Measurements from ENCODE around the gene RING1. TPM values are rescaled to one million over a fixed set of nuclear protein-coding genes. Genes with fewer than 3 reads are reported as not detected.

RING1 gene
- polyA plus RNA-seq (ENCODE audit: insufficient read length in 4 of 4): 10 to 100 TPM; 52.8 to 70.6 (median 56.2) TPM

DNA sequence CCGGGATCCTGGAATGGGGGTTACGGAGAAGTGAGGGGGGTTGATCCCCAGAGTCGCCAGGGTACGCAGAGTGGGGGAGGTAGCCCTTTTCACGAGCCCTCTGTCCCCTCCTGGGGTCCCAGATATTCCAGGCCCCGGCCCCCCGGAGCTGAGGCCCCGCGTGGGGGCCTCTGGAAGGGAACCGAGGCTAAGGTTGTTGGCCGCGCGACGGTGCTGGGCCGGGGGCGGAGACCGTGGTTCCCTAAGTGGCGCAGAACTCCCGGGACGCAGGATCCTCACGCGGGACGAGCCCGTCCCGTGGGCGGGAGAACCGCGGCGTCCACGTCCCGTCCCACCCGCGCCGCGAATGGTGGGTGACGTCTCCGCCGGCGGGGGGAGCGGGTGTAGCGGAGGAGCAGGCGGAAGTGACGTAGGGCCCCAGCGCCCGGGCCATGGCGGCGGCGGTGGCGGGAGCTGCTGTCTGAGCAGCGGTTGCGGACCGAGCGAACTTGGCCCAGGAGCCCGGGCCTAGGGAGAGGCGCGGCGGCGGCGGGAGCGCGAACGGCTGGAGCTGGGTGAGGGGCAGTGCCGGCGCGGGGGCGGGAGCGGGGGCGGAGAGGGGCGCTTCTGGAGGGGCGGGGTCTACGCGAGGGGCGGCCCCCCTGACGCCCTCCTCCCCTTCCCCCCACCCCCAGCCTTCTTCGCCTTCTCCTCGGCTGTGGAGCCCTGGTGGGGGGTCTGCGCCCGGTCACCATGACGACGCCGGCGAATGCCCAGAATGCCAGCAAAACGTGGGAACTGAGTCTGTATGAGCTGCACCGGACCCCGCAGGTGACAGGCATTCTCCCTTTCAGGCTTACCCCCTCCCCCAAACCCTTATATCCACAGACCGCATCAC, at the start of gene RING1:
TSS of gene RING1 (plus strand) at position 410 of the 877 bp plus-strand sequence. CDS start at position 733, 323 bp downstream.
- peak in 2 of 4 donors; percentile 61 to 75 for DNase-seq (ENCODE audit: low read depth in 4 of 4, low spot score in 3 of 4)

DNA sequence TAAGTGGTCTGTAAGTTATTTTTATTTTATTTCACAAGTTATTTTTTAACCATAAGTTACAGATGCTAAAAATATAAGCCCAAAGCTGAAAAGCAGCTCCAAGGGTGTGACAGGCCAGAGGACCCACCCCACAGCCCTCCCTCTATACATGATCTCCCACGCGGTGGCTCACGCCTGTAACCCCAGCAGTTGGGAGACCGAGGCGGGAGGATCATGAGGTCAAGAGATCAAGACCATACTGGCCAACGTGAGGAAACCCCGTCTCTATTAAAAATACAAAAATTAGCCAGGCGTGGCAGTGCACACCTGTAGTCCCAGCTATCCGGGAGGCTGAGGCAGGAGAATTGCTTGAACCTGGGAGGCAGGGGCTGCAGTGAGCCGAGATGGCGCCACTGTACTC, 48.2 kb upstream of the RING1 start:
- DNase-seq (ENCODE audit: low read depth in 4 of 4, low spot score in 3 of 4): no peak

DNA sequence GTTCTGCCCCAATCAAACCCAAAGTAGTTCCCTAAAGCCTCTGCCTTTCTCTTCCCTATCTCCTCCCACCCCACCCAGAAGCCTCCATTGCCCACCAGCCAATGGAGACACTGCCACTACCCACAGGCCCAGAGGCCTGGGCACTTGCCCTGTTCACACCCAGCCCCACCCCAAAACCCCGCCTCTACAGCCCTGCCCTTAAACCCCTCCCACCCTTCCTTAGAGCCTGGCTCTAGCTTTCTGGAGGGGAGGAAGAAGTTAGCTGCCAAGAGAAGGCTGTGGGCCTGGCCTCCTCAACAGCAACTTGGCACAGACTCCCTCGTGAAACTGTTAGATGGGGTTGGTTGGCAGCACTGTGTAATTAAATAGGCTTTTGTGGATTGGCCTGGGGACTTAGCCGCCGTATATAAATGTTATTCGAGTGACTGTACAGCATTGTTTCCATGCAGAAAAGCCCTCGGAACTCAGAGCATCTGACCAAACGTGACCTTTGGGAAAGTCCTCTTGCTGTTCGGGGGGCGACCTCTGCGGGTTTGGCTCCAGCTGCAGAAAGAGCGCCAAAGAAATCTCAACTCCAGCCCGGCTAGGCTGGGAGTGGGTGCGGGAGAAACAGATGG, 47.5 kb upstream of the RING1 start:
- no peak for DNase-seq (ENCODE audit: low read depth in 4 of 4, low spot score in 3 of 4)

DNA sequence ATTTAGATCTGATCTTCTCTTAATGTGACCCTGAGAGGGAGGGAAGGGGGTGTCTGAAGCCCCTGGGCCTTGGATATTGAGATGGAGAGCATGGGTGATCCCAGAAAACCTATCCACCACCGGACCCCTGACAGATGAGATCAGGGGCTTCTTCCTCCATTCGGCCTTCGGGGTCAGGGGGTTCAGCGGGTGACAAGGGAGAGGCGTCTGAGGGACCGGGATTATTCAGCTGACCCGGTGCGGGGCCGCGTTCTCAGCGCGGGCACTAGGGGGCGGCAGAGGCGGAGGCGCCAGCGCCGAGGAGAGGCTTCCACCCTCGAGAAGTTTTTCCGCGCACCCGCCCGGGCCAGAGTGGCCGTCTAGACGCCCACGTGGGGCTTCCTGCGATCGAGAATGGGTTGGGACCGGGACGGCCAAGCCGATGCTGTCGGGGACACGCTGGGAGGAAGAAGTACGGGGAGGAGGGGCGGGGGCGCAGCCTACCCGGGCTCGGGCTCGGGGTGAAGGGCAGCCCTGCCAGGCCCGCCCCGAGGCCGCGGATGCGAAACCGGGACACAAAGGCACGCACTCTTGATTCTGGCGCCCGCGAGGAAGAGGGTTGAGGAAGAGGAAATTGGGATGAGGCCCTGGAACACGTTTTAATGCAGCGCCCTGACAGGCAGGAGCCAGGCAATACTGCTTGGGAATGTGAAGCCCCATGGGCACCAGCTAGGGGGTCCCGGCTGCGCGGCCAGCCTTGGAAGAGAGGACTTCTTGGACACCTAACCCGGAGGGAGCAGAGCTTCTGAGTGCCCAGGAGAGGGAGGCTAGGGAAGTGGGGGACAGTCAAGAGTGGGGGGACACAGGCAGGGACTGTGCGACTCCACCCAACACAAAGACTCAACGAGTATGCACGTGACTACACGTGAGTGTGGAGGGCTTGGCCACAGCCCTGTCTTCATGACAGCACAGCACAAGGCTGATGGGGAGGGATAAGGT, 46.7 kb upstream of the RING1 start:
- DNase-seq (ENCODE audit: low read depth in 4 of 4, low spot score in 3 of 4): peak in 2 of 4 donors; percentile 16 to 44

DNA sequence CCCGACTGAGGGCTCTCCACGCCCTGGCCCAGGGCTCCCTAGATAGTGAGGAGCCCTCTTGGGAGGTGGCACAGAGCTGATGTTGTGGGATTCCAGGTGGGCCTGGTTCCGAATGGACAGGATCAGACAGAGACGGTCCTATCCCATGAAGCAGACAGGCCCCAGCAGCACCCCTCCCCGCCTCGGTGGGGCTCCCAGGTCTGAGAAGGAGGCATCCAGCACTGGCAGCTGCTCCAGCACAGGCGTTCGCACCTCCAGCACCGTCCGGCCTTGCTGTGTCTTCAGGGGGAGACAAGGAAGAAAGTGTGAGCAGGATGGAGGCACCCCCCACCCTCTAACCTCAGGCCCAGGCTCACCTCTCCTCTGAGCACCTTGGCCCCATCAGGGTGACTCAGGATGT, 44.8 kb upstream of the RING1 start:
- DNase-seq (ENCODE audit: low read depth in 4 of 4, low spot score in 3 of 4): no peak

DNA sequence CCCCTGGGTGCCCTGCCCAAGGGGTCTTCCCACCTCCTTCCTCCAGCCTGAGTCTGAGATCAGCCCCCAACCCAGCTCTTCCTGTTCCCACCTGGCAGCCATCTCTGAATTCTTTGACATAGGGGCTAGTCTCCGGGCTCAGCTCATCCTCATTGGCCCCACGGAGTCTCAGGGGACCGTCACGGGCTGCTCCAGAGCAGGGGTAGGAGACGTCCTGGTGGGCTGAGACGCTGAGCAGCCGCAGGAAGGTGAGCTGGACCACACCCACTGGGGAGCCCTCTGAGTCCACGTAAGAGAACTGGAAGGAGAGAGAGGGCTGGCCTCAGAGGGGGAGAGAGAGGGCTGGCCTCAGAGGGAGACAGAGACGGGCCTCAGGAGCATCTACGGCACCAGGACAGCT, 44.1 kb upstream of the RING1 start:
- DNase-seq (ENCODE audit: low read depth in 4 of 4, low spot score in 3 of 4): no peak

DNA sequence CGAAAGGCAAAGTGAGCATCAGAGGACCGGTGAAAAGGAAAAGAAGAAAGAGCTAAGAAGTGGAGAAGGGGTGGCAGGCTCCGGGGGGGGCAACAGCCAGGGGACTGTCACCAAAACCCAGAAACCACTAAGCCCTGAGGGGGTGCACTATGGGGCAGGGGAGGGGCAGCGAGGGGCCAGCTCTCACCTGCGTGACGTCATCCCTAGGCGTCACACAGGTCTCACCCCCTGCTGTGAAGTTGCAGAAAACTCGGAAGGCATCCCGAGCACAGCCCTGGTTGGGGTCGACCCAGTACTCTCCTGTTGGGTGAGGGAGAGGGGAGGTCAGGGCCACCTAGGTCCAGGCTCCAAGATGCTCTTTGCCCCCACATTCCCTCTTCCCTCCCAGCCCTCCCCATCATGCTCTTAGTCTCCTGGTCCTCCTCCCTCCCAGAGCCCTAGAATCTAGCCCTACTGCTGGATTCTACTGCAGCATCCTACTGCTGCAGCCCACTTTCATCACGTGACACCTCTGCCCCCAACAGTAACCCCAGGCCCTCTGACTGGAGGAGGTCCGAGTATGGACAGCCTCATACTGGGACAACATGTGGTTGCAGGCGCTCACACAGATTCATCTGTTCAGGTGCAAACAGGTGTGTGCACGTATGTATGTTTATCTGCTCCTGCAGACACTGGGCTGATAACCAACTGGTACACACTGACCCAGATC, 43.5 kb upstream of the RING1 start:
- no peak for DNase-seq (ENCODE audit: low read depth in 4 of 4, low spot score in 3 of 4)

DNA sequence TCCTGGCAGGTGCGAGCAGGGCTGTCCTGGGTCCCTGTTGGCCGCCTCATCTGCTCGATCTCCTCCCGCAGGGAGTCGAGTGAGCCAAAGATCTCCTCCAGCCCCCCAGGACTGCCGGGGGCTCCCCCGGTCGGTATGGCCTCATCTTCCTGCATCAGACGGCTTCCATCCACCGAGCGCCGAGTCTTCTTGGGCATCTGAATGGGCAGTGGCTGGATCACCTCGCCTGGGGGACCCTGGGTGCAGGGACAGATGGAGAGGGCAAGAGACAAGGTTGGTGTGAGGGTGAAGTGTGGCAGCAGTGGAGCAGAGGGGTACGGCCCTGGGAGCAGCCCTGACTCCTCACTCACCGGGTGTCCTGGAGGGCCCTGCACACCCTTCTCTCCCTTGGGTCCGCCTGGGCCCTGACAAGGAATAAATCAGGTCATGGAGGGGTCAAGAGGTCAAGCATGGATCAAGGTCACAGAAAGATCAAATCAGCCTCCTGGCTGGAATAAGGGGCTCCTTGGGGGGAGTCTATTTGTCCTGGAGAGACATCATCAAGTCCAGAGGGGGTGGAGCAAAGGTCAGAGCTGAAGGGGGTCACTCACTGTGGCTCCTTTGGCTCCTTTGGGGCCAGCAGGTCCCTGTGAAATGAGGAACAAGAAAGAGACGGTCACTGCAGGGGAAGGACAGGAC, 42.6 kb upstream of the RING1 start:
- DNase-seq (ENCODE audit: low read depth in 4 of 4, low spot score in 3 of 4): no peak

DNA sequence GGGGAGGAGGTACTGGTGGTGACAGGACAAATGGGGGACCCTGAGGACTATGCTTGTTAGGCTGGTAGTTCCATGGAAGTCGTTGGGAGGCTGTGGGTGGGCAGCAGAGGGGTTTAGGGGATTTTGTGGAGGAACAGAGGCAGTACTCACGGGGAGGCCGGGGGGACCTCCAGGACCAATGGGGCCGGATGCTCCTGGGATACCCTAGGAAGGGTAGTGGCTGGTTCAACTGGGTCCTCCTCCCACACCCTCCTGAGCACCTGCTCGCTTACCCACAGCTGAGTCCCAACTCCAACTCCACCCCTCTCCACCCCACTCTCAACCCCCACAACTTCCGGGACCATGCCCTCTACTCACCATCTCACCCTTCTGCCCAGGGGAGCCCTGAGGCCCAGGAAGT, 41.9 kb upstream of the RING1 start:
- no peak for DNase-seq (ENCODE audit: low read depth in 4 of 4, low spot score in 3 of 4)

DNA sequence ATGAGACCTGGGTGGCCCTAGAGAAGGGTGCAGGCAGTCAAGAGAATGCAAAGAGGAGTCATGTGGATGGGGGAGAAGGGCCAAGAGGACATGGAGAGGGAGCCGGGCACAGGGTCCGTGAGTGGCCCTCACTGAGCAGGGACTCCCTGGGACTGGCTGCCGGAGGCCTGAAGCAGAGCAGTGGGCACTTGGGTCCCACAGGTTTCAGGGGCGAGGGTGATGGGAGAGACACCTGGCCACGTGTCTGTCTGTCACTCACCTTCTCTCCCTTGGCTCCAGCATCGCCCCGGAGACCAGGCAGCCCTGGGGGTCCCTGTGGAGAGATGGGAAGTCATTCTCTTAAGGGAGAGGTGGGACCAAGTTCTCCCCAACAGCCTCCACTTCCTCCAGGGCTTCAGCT, 41.5 kb upstream of the RING1 start:
- DNase-seq (ENCODE audit: low read depth in 4 of 4, low spot score in 3 of 4): no peak

DNA sequence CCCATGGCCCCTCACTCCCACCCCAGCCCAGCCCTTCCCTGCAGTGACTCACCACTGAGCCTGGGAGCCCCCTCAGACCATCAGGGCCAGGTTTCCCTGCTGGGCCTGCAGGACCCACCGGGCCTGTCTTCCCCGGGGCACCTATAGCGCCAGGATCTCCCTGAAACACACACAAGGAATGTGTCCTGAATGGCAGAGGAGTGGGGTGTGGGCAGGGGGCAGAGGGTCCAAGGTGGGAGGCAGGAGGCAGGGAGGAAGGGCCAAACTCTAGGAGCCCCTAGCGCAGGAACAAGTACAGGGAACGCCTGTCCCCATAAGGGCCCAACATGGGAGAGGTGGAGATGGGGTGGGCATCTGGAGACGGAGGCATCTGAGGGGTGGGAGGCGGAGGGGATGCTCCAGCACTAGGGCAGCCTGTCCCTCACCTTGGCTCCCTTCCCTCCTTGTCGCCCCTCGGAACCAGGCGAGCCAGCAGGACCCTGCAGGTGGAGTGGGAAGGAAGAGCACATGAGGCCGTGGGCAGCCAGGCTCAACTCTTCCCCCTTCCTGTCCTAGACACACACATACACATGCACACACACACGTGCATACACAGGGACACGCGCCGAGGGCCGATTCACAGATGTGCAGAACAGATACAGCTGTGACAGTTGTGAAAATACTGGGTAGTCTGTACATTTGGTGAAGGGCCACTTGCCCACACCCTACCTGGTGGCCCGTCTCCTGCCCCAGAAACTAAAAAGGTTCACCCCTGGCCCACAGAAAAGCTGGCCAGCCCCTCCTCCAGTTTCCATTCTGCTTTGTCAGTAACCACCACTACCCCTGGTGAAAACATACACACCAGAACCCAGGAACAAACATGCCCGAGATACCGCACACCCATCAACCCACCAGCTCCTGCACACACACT, 40.7 kb upstream of the RING1 start:
- DNase-seq (ENCODE audit: low read depth in 4 of 4, low spot score in 3 of 4): no peak

DNA sequence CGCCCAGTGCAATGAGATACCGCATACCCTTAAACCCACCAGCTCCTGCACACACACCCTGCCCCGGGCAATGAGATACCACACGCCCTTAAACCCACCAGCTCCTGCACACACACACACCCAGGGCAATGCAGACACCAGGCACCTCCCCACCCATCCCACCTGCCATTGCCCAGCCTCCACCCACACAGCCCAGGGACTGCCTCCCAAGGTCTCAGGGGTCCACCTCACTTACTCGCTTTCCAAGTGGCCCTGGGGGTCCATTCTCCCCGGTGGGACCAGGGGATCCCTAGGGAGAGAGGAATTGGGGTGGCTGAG, 40.1 kb upstream of the RING1 start:
- DNase-seq (ENCODE audit: low read depth in 4 of 4, low spot score in 3 of 4): no peak

DNA sequence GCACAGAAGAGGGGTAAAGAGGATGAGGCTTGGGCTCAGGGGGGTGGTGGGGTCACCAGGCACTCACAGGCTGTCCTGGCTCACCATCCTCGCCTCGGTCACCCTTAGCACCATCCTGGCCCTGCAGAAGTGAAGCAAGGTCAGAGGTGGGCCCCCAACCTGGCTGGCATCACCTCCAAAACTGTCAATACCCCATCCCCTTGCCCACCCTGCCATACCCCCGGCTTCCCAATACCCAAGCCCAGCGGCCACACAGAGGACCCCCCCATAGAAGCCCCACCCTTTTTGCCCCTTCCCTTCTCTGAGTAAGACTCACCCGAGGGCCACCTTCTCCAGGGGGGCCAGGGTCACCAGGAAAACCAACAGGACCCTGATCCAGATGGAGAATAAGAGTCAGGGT, 39.7 kb upstream of the RING1 start:
- no peak for DNase-seq (ENCODE audit: low read depth in 4 of 4, low spot score in 3 of 4)

DNA sequence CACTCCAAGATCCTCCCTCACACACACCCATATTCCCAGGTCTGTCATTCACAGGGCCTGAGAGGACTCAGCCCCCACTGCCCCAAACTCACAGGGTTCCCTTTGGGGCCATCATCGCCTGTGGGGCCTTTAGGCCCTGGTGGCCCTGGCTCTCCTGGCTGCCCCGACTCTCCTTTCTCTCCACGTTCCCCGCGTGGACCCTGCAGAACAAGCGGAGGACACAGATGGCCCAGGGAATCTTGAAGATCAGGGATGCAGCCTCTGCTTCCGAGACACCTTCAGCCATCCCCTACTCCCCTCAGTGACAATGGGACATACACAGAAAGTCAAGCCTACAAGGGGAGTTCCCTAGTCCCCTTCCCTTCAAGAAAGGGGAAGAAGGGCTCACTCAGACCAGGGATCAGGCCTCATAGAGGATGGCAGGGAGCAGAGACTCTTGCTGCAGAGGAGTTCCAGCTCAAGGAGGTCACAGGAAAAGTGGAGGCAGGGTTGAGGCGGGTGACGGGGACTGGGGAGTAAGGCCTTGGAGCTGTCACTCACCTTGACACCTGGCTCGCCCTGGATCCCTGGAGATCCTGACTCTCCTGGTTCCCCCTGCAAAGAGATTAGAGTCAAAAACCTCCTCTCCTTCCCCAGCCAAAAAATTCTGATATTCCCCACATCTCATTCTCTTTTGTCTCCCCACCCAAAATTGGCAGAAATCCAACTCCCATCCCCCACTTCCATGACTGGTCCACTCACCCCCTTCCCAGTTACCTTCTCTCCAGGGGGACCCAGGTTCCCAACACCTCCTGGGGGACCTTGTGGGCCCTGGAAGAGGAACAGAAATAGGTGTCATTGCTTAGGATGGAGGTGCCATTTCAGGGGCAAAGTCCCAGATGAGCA, 38.8 kb upstream of the RING1 start:
- no peak for DNase-seq (ENCODE audit: low read depth in 4 of 4, low spot score in 3 of 4)

DNA sequence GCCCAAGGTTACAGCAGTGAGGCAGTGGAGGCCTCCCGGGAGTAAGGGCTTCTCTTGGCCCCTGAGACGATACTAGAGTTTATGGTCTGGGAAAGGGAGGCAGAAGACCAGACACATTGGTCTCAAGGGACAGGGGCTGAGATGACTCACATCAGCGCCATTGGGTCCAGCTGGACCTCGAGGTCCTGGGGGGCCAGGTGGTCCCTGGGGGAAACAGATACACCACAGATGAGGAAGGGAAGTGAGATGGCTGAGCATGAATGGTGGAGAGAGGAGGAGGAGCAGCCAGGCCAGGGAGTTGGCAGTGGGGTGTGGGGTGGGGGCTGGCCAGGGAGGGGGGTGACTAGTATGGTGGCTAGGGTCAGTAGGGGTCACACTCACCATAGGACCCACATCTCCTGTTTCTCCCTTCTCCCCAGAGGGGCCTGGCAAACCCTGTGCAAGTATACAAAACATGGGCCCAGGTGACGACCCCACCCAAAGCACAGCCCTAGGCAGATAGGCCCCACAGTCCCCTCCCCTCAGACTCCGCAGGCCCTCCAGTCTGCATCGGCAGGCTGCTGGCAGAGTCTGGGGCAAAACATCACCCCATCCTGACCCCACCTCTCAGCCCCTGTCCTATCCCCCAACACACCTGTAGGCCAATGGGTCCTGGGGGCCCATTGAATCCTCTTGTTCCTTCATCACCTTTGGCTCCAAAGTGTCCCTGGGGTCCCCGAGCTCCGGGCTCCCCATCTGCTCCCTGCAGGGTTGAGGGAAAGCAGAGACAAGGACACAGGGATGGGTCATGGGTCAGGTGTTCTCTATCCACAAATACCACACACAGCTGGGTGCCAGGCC, 37.9 kb upstream of the RING1 start:
- no peak for DNase-seq (ENCODE audit: low read depth in 4 of 4, low spot score in 3 of 4)

DNA sequence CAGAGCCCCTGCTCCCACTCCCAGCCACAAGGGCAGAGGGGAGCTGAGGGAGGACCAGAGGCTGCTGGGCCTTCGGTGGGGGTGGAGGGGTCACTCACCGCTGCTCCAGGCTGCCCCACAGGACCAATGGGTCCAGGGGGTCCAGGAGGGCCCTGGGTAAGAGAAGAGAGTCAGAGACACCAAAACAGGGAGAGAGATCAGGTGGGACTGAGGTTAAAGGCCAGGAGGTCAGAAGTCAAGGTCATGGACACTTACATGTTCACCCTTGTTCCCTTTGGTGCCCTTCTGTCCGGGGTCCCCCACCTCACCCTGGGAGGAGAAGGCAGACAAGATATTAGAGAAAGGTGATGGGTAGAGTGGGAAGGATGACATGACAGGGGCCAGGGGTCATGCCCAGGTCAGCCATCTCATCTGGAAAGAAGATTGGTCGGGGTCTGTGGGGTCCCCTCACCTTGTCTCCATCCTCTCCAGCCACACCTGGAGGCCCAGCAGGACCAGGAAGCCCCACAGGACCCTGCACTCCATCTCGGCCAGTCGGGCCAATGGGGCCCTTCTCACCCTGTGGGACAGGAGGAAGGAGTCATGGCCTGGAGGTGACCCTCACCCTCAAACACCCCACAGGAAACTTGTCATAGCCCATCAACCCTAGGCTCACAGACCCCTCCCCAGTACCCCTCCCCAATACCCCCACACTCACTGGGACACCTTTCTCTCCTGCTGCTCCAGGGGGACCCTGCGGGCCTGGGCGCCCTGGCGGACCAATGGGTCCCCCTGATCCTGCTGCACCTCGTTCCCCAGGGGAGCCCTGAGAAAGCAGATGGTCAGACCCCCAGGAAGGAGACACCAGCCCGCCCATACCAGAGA, 37.1 kb upstream of the RING1 start:
- DNase-seq (ENCODE audit: low read depth in 4 of 4, low spot score in 3 of 4): no peak

All from left renal pelvis (tissue), 4 donors.